ENCODE measurements around the gene HOXA13. TPM values are rescaled to one million over a fixed set of nuclear protein-coding genes. Genes with fewer than 3 reads are reported as not detected.
A peak's percentile ranks its signal among the peaks of the same experiment; 100 is the strongest.

The HOXA13 gene
- total and polyA plus RNA-seq, 2 donors (not counting 1 experiment from before 2014, with no cell fraction given), result not detected

DNA sequence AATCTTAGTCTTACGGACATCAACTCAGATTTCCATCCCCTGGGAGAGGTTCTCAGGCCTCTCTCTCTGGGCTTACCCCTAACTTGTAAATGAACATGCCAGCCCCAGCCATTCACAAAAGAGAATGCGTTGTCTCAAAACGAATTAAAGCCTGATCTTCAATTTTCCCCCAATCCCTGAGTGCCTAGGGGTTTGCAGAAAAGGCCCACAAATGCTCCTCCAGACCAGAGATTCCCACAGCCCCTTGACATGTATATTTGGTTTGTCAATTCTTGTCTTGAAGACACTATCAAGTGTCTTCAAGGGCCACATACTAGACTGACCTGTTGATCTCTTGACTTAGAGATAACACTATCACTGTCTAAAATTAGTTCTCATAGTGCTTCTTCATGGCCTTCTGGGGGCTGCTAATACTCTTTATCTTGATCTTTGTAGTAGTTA, 11.9 kb upstream of the HOXA13 start:
- Histone ChIP-seq H3K4me2 (replicated peaks; ENCODE audit: low read depth, low read length, poor library complexity, severe bottlenecking) (no peak overlapping the region), H3K27ac (ENCODE audit: low read length in 2 of 2) (no peak overlapping the region), H3K79me2 (ENCODE audit: control insufficient read depth, insufficient read depth, low read length) (no peaks in the 10 kb centered on the region), H4K20me1 (ENCODE audit: control insufficient read depth, insufficient read depth, low read length, poor library complexity, severe bottlenecking) (no peaks in the 10 kb centered on the region), H3K27me3 (replicated peaks in 1 of 4; ENCODE audit: control extremely low read depth in 1 of 4, control insufficient read depth in 3 of 4, insufficient read depth in 4 of 4, low read length in 3 of 4) (peaks cover 0 to 94% (median 71%) of the 10 kb centered on the region in 4 experiments), H3K4me1 (ENCODE audit: control insufficient read depth in 2 of 2, insufficient read depth in 2 of 2, low read length in 2 of 2) (peaks cover 17 to 25% of the 10 kb centered on the region in 2 donors), H3K9ac (ENCODE audit: low read length) (no peak overlapping the region), H3K9me3 (ENCODE audit: control extremely low read depth in 1 of 3, control insufficient read depth in 2 of 3, insufficient read depth in 1 of 3, low read length in 2 of 3) (peaks cover 0 to 22% (median 1%) of the 10 kb centered on the region in 3 donors), H3K4me3 (ENCODE audit: control extremely low read depth in 1 of 5, extremely low read depth in 1 of 5, insufficient read depth in 1 of 5, low read depth in 2 of 5, low read length in 4 of 5) (no peak overlapping the region), H3K36me3 (replicated peaks in 1 of 2; ENCODE audit: control extremely low read depth in 1 of 2, control insufficient read depth in 1 of 2, extremely low read depth in 1 of 2, insufficient read depth in 2 of 2, low read length in 1 of 2) (no peaks in the 10 kb centered on the region), H2AFZ (ENCODE audit: insufficient read depth, low read depth, low read length, poor library complexity, severe bottlenecking) (no peak overlapping the region)
- H3K4me3 Mint-ChIP-seq, result no peak overlapping the region
- peaks cover 84% of the 10 kb centered on the region for H3K27me3 Mint-ChIP-seq
- DNase-seq (no peak), ATAC-seq (ENCODE audit: low read depth) (no peak)
- no peak for TF ChIP-seq EZH2 (IDR thresholded peaks at IDR 0.05; ENCODE audit: borderline replicate concordance, insufficient read depth, low read depth, low read length, poor library complexity, severe bottlenecking)
- TF ChIP-seq, protein P1, sequence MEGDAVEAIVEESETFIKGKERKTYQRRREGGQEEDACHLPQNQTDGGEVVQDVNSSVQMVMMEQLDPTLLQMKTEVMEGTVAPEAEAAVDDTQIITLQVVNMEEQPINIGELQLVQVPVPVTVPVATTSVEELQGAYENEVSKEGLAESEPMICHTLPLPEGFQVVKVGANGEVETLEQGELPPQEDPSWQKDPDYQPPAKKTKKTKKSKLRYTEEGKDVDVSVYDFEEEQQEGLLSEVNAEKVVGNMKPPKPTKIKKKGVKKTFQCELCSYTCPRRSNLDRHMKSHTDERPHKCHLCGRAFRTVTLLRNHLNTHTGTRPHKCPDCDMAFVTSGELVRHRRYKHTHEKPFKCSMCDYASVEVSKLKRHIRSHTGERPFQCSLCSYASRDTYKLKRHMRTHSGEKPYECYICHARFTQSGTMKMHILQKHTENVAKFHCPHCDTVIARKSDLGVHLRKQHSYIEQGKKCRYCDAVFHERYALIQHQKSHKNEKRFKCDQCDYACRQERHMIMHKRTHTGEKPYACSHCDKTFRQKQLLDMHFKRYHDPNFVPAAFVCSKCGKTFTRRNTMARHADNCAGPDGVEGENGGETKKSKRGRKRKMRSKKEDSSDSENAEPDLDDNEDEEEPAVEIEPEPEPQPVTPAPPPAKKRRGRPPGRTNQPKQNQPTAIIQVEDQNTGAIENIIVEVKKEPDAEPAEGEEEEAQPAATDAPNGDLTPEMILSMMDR (IDR thresholded peaks at IDR 0.05), result no peak
- peaks cover 17% of the 10 kb centered on the region for H3K4me1 Mint-ChIP-seq
- CTCF ChIA-PET, result interaction anchor here (0.6 to 3.8 kb wide), 8 partner anchors 16 to 1319 kb away, joined by 3 to 35 read pairs (median 10); no protein-coding TSS in a partner anchor
- intact Hi-C loops (cut with micrococcal nuclease), result loop anchor here (2.0 to 5.0 kb wide), 3 partner anchors 39 to 561 kb away; no protein-coding TSS in a partner anchor
- no peak overlapping the region for H3K27ac Mint-ChIP-seq
- POLR2A ChIA-PET, result no interaction called here
- 20% methylated on average over 3 of the region's 3 CpGs for WGBS (ENCODE audit: insufficient coverage)
- H3K9me3 Mint-ChIP-seq (ENCODE audit: insufficient read depth), result no peaks in the 10 kb centered on the region

DNA sequence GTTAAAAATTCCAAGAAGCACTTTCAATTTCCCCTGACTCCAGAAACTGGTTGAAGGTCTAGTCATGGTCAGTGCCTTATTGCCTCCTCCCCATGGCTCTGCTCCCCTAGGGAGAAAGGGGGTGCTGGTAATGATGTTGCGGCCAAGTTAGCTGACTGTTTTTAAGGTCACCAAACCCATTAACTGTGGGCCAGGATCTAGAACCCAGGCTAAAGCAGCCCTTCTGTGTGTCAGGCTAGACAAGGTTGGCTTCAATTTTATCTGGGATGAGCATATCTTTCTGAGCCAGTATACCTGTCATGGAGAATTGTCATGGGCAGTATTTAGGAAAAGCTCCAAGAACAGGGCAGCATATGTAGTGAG, 11.2 kb upstream of the HOXA13 start:
- TF ChIP-seq EZH2 (IDR thresholded peaks at IDR 0.05; ENCODE audit: borderline replicate concordance, insufficient read depth, low read depth, low read length, poor library complexity, severe bottlenecking), result no peak
- H3K4me1 ChIP-seq (ENCODE audit: control insufficient read depth in 2 of 2, insufficient read depth in 2 of 2, low read length in 2 of 2), result peaks cover 17 to 26% of the 10 kb centered on the region in 2 donors
- H3K36me3 ChIP-seq (replicated peaks in 1 of 2; ENCODE audit: control extremely low read depth in 1 of 2, control insufficient read depth in 1 of 2, extremely low read depth in 1 of 2, insufficient read depth in 2 of 2, low read length in 1 of 2), result no peaks in the 10 kb centered on the region
- DNase-seq (peak; percentile 17), ATAC-seq (ENCODE audit: low read depth) (no peak)
- H3K27ac ChIP-seq (ENCODE audit: low read length in 2 of 2), result no peak overlapping the region
- H3K4me2 ChIP-seq (replicated peaks; ENCODE audit: low read depth, low read length, poor library complexity, severe bottlenecking), result no peak overlapping the region
- CTCF ChIA-PET, result interaction anchor here (0.6 to 3.8 kb wide), 20 partner anchors 7 to 1319 kb away, joined by 3 to 35 read pairs (median 3); no protein-coding TSS in a partner anchor
- H3K9me3 Mint-ChIP-seq (ENCODE audit: insufficient read depth), result no peaks in the 10 kb centered on the region
- intact Hi-C loops (cut with micrococcal nuclease), result loop anchor here (2.0 to 5.0 kb wide), 3 partner anchors 40 to 561 kb away; no protein-coding TSS in a partner anchor
- H4K20me1 ChIP-seq (ENCODE audit: control insufficient read depth, insufficient read depth, low read length, poor library complexity, severe bottlenecking), result no peaks in the 10 kb centered on the region
- peaks cover 0 to 23% (median 1%) of the 10 kb centered on the region in 3 donors for H3K9me3 ChIP-seq (ENCODE audit: control extremely low read depth in 1 of 3, control insufficient read depth in 2 of 3, insufficient read depth in 1 of 3, low read length in 2 of 3)
- POLR2A ChIA-PET, result no interaction called here
- peaks cover 17% of the 10 kb centered on the region for H3K4me1 Mint-ChIP-seq
- no CpG with 5 or more reads among the region's 1 CpG for whole genome bisulfite sequencing (ENCODE audit: insufficient coverage)
- H3K4me3 ChIP-seq (ENCODE audit: control extremely low read depth in 1 of 5, extremely low read depth in 1 of 5, insufficient read depth in 1 of 5, low read depth in 2 of 5, low read length in 4 of 5), result no peak overlapping the region
- H3K9ac ChIP-seq (ENCODE audit: low read length), result no peak overlapping the region
- no peaks in the 10 kb centered on the region for H3K79me2 ChIP-seq (ENCODE audit: control insufficient read depth, insufficient read depth, low read length)
- H3K4me3 Mint-ChIP-seq, result no peak overlapping the region
- H3K27me3 ChIP-seq (replicated peaks in 1 of 4; ENCODE audit: control extremely low read depth in 1 of 4, control insufficient read depth in 3 of 4, insufficient read depth in 4 of 4, low read length in 3 of 4), result peaks cover 0 to 95% (median 78%) of the 10 kb centered on the region in 4 experiments
- peaks cover 86% of the 10 kb centered on the region for H3K27me3 Mint-ChIP-seq
- no peak overlapping the region for H3K27ac Mint-ChIP-seq
- no peak overlapping the region for H2AFZ ChIP-seq (ENCODE audit: insufficient read depth, low read depth, low read length, poor library complexity, severe bottlenecking)
